Ovary (tissue), 9 donors: ENCODE results near the gene PRR23B. TPM values are rescaled to one million over a fixed set of nuclear protein-coding genes. Genes with fewer than 3 reads are reported as not detected.

Experiments used
- DNase-seq, 5 donors: peaks; one replicate each; pipeline ENCODE4 v3.0.0-alpha.2; 2019 to 2020
- H3K27ac ChIP-seq, 2 donors: fragments of 200-600 bp; one replicate each; pipeline versions ENCODE4 v1.5.1 to v1.8.0; 2019 to 2022
- H3K27me3 ChIP-seq: fragments of 200-600 bp; one replicate; pipeline ENCODE4 v1.8.0; 2022
- H3K36me3 ChIP-seq: fragments of 200-600 bp; sonication (generic); one replicate; pipeline ENCODE4 v1.5.1; 2019
- H3K4me1 ChIP-seq: one replicate; pipeline ENCODE4 v1.8.1; 2013; ENCODE audit warnings: mild to moderate bottlenecking, moderate library complexity; ENCODE audit not compliant: insufficient read depth
- H3K4me3 ChIP-seq: fragments of 200-600 bp; sonication (generic); one replicate; pipeline ENCODE4 v1.5.1; 2017
- H3K9me3 ChIP-seq, 2 donors: fragments of 200-600 bp in 1 of 2; sonication (generic) in 1 of 2; one replicate each; pipeline versions ENCODE4 v1.5.1 to v1.8.1; 2013 to 2019; ENCODE audit warnings: mild to moderate bottlenecking in 1 of 2, moderate library complexity in 1 of 2
- EP300 ChIP-seq: sonication (generic); formaldehyde crosslinking; IDR thresholded peaks from one replicate; pipeline ENCODE4 v1.6.1; 2017; ENCODE audit warnings: antibody characterized with exemption
- POLR2A ChIP-seq: fragments of 450-650 bp; IDR thresholded peaks from one replicate; pipeline ENCODE4 v1.6.1; 2017; ENCODE audit warnings: antibody characterized with exemption, mild to moderate bottlenecking, moderate library complexity
- WGBS, 3 donors: extraction: QIAGEN DNeasy Blood & Tissue Kit in 1 of 3; methylation state at CpG; one replicate each; pipeline versions ENCODE4 v1.1.5 to v1.1.7; 2013 to 2017; 5-methylcytosine and 5-hydroxymethylcytosine counted together
- intact Hi-C, 4 donors: fragments of 100-400 bp; cut with DNase I; formaldehyde crosslinking; loops; one replicate each; pipeline versions ENCODE4 v1.11.0 to v1.15.1; 2022 to 2023
- polyA plus RNA-seq, 2 donors: library from polyadenylated mRNA; stranded (reverse); fragments of 200-250 nt in 1 of 2; fragments of 350-450 nt in 1 of 2; fragmentation: Illumina TruSeq in 1 of 2; extraction: RNeasy Lipid Tissue Mini Kit (QIAGEN cat#74804) in 1 of 2; gene quantifications; one replicate each; pipeline ENCODE4 v1.2.3, GENCODE V29; 2013 to 2014
- total RNA-seq, 7 donors: library from RNA; depleted of rRNA in 2 of 7; stranded (reverse); fragments of >200 nt in 2 of 7; fragmentation: NEBNext Ultra II Directional in 3 of 7; extraction: Animal tissue kit (Norgen Biotek cat#: 25700) in 3 of 7; gene quantifications; one replicate each; pipeline versions ENCODE4 v1.1.0 to v1.2.4, GENCODE V29; 2016 to 2023
- TF ChIP-seq, protein P1 (sequence below), 3 donors: fragments of 450-650 bp in 2 of 3; fragments of 200-600 bp in 1 of 3; IDR thresholded peaks; one replicate each; pipeline versions ENCODE4 v1.5.1 to v1.8.0; 2016 to 2022; ENCODE audit warnings: antibody characterized with exemption in 3 of 3, mild to moderate bottlenecking in 1 of 3
- donor health status: DM: no; HTN: no; CAD: no; lungs with moderate emphysema.
- donor health status: DM: no; HTN: no; CAD: no.
- donor health status: Bipolar disorder and iron deficiency.
- donor health status: DM: yes; HTN: yes; CAD: no.
- donor health status: DM: no; HTN: no; CAD: no.
- donor health status: DM: yes; HTN: yes; CAD: no.

Gene PRR23B
- total and polyA plus RNA-seq, 9 donors: not detected

DNA sequence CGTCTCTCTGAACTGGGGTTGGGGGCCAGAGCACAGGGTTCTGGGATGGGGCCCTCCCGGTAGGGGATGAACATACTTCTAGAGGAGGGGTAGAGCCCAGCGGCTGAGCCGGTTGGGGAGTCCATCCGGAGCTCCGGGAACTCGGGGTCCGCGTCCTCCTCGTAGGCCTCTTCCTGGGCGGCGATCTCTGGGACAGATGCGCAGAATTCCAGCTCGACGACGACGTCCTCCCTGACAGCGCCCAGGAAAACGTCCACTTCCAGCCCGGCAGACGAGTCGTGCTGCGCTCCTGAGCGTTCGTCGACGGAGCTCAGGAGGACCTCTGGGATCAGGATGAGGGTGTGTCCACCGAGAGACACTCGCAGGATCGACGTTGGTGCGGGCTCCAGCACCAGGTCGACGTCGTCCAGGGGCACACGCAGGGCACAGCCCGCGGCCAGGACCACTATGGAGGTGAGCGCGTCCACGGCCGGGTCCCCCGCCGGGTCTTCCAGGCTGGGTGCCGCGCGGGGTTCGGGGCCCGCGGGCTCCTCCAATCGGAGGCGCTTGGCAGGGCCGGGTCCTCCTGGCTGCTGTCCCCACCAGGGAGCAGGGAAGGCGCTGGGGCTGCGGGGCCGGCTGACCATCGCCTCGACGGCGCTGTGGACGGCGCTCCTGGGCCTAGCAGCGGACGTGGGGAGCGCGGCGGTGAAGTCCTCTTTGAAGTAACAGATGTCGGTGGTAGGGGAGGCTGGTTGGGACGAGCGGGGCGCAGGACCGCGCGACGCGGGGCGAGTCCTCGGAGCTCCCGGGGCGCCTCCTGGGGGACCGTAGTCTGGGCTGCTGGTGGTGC lies 474 bp downstream of the PRR23B start:
- H3K36me3 ChIP-seq: no peaks in the 10 kb centered on the region
- intact Hi-C loops: no loop called here
- 57 to 73% (median 67%) methylated on average over 59 to 81 of the region's 81 CpGs for WGBS, 3 donors
- DNase-seq: no peak
- no peaks in the 10 kb centered on the region for H3K9me3 ChIP-seq
- TF ChIP-seq EP300 (no peak), POLR2A (no peak)
- no peak overlapping the region for H3K4me3 ChIP-seq
- H3K27me3 ChIP-seq: no peaks in the 10 kb centered on the region
- no peak overlapping the region for H3K27ac ChIP-seq
- H3K4me1 ChIP-seq: no peaks in the 10 kb centered on the region

DNA sequence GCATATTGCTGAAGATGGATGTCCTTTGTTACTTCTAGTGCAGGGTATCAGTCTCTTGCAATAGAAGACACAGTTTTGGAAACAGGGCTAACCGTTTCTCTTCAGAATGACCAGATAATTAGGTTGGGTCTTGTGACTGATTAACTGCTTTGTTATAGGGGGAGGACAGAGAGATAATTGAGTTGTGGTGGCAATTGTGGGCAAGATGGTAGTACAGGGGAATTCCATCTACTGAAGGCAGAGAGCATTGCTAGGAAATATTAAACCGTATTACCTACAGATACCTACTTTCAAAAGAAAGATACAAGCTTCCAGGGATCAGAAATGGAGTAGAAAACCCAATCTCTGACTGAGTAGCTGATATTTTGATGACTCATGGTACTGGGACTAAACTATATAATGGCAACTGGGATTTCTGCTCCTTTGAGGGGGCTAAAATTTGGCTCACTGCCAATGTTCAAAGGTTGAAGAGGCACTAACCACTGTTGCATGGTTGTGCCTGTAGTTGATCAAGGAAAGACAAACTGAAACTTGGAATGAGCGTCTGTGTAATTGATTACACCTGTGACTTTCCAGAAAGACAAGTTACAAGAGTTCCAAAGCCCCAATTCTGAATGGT lies 4.2 kb downstream of the PRR23B start:
- intact Hi-C loops: no loop called here
- 82 to 87% (median 85%) methylated on average over 3 of the region's 3 CpGs for WGBS, 3 donors
- TF ChIP-seq, protein P1, sequence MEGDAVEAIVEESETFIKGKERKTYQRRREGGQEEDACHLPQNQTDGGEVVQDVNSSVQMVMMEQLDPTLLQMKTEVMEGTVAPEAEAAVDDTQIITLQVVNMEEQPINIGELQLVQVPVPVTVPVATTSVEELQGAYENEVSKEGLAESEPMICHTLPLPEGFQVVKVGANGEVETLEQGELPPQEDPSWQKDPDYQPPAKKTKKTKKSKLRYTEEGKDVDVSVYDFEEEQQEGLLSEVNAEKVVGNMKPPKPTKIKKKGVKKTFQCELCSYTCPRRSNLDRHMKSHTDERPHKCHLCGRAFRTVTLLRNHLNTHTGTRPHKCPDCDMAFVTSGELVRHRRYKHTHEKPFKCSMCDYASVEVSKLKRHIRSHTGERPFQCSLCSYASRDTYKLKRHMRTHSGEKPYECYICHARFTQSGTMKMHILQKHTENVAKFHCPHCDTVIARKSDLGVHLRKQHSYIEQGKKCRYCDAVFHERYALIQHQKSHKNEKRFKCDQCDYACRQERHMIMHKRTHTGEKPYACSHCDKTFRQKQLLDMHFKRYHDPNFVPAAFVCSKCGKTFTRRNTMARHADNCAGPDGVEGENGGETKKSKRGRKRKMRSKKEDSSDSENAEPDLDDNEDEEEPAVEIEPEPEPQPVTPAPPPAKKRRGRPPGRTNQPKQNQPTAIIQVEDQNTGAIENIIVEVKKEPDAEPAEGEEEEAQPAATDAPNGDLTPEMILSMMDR (IDR thresholded peaks at IDR 0.05): no peak
- Histone ChIP-seq H3K27ac (no peak overlapping the region), H3K36me3 (no peaks in the 10 kb centered on the region), H3K9me3 (no peaks in the 10 kb centered on the region), H3K4me1 (no peaks in the 10 kb centered on the region), H3K4me3 (no peak overlapping the region), H3K27me3 (no peaks in the 10 kb centered on the region)
- DNase-seq: no peak

DNA sequence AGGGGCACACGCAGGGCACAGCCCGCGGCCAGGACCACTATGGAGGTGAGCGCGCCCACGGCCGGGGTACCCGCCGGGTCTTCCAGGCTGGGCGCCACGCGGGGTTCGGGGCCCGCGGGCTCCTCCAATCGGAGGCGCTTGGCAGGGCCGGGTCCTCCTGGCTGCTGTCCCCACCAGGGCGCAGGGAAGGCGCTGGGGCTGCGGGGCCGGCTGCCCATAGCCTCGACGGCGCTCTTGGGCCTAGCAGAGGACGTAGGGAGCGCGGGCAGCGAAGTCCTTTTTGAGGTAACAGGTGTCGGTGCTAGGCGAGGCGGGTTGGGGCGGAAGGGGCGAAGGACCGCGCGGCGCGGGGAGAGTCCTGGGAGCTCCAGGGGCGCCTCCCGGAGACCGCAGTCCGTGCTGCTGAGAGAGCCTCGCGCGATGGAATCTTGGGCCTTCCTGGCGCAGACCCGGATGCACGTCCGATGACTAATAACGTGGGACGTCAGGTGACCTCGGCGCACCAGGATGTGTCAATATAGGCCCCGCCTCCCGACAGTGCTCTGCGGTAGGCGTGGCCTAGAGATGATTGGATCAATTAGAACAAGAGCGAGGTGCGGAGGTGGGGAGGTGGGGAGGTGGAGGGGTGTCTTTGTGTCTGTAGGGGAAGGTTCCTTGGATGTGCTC lies 14.5 kb downstream of the PRR23B start, which contains the start of gene PRR23A:
TSS of gene PRR23A (minus strand) at position 218 of the 666 bp plus-strand sequence. CDS start at position 218, 0 bp downstream.
- WGBS, 3 donors: 69 to 87% (median 74%) methylated on average over 48 to 60 of the region's 60 CpGs
- TF ChIP-seq, protein P1 (IDR thresholded peaks at IDR 0.05): no peak
- TF ChIP-seq EP300 (no peak), POLR2A (no peak)
- intact Hi-C loops: loop anchor here in 1 of 4 donors (10.0 kb wide), 1 partner anchor 99 kb away; no protein-coding TSS in a partner anchor

DNA sequence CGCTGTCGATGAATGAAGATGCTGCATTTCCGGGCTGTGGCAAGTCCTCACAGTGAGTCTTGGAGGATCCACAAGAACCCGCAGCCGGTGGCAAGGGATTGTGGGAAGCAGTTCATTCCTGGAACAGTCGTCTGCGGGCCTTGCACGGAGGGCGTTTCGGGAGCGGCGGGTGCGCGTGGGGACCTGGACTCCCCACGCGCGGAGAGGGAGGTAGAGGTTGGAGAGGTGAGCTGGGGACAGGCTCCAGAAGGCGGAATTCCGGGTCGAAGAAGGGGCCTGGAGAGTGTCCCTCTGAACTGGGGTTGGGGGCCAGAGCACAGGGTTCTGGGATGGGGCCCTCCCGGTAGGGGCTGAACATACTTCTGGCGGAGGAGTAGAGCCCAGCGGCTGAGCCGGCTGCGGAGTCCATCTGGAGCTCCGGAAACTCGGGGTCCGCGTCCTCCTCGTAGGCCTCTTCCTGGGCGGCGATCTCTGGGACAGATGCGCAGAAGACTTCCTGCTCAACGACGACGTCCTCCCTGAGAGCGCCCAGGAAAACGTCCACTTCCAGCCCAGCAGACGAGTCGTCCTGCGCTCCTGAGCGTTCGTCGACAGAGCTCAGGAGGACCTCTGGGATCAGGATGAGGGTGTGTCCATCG lies 15.3 kb downstream of the PRR23B start:
- no peaks in the 10 kb centered on the region for H3K9me3 ChIP-seq
- H3K4me1 ChIP-seq: no peaks in the 10 kb centered on the region
- no peak for TF ChIP-seq POLR2A
- TF ChIP-seq, protein P1 (IDR thresholded peaks at IDR 0.05): no peak
- TF ChIP-seq EP300: no peak
- no peak overlapping the region for H3K27ac ChIP-seq
- H3K4me3 ChIP-seq: no peak overlapping the region
- WGBS, 3 donors: 89 to 95% (median 89%) methylated on average over 44 to 45 of the region's 45 CpGs
- DNase-seq: no peak
- intact Hi-C loops: loop anchor here in 1 of 4 donors (10.0 kb wide), 1 partner anchor 99 kb away; no protein-coding TSS in a partner anchor
- H3K36me3 ChIP-seq: no peaks in the 10 kb centered on the region
- no peaks in the 10 kb centered on the region for H3K27me3 ChIP-seq

More for the DNA sequence above, 14.5 kb downstream of the PRR23B start, which contains the start of gene PRR23A:
- Histone ChIP-seq H3K27me3 (no peaks in the 10 kb centered on the region), H3K36me3 (no peaks in the 10 kb centered on the region), H3K4me1 (no peaks in the 10 kb centered on the region), H3K4me3 (no peak within 1 kb of the TSS), H3K27ac (no peak within 1 kb of the TSS), H3K9me3 (no peaks in the 10 kb centered on the region)
- DNase-seq: no peak
